ENCODE measurements around the gene ZNF512. TPM values are rescaled to one million over a fixed set of nuclear protein-coding genes. Genes with fewer than 3 reads are reported as not detected.

Gene ZNF512
- total RNA-seq, 4 donors from 2014 or later: 5.8 to 15.6 (median 8.4) TPM

GRCh38 chr2:27652341-27652740 lies 69.5 kb downstream of the ZNF512 start:
- Histone ChIP-seq H3K4me3 (no peak overlapping the region), H3K27ac (no peak overlapping the region), H3K9me3 (no peaks in the 10 kb centered on the region), H3K4me1 (no peaks in the 10 kb centered on the region), H3K27me3 (no peaks in the 10 kb centered on the region), H3K36me3 (peaks cover 4 to 95% of the 10 kb centered on the region in 2 donors)
- no peak for ATAC-seq
- in situ Hi-C loops (cut with MboI; ENCODE audit: low sequenced_read_pairs in 4 of 4) (no loop called here), intact Hi-C loops (cut with DNase I; ENCODE audit: low total_unique reads) (no loop called here)
- DNase-seq: no peak
- TF ChIP-seq CTCF (IDR thresholded peaks at IDR 0.05 in 4 of 5, conservative IDR thresholded peaks at IDR 0.05 in 1 of 5): no peak
- TF ChIP-seq POLR2A (IDR thresholded peaks at IDR 0.05): no peak

- no peaks in the 10 kb centered on the region for H3K9me3 ChIP-seq
- no peak for ATAC-seq
- TF ChIP-seq POLR2A (IDR thresholded peaks at IDR 0.05) (no peak), CTCF (IDR thresholded peaks at IDR 0.05 in 4 of 5, conservative IDR thresholded peaks at IDR 0.05 in 1 of 5) (no peak)
- intact Hi-C loops (cut with DNase I; ENCODE audit: low total_unique reads) (no loop called here), in situ Hi-C loops (cut with MboI; ENCODE audit: low sequenced_read_pairs in 4 of 4) (no loop called here)
- no peaks in the 10 kb centered on the region for H3K4me1 ChIP-seq
- no peak overlapping the region for H3K4me3 ChIP-seq
- no peak for DNase-seq
- H3K27ac ChIP-seq: no peak overlapping the region
- peaks cover 3 to 93% of the 10 kb centered on the region in 2 donors for H3K36me3 ChIP-seq
- H3K27me3 ChIP-seq: no peaks in the 10 kb centered on the region
These were observed 69.9 kb downstream of the ZNF512 start for GRCh38 chr2:27652790-27653189.

GRCh38 chr2:27653397-27653796 lies 70.6 kb downstream of the ZNF512 start:
- in situ Hi-C loops (cut with MboI; ENCODE audit: low sequenced_read_pairs in 4 of 4) (no loop called here), intact Hi-C loops (cut with DNase I; ENCODE audit: low total_unique reads) (no loop called here)
- Histone ChIP-seq H3K27me3 (no peaks in the 10 kb centered on the region), H3K27ac (no peak overlapping the region), H3K36me3 (peaks cover 0 to 89% of the 10 kb centered on the region in 2 donors), H3K4me1 (peaks cover 0 to 3% of the 10 kb centered on the region in 2 donors), H3K4me3 (no peak overlapping the region), H3K9me3 (no peaks in the 10 kb centered on the region)
- ATAC-seq (no peak), DNase-seq (no peak)
- TF ChIP-seq POLR2A (IDR thresholded peaks at IDR 0.05) (no peak), CTCF (IDR thresholded peaks at IDR 0.05 in 4 of 5, conservative IDR thresholded peaks at IDR 0.05 in 1 of 5) (no peak)

- peaks cover 3 to 83% of the 10 kb centered on the region in 2 donors for H3K36me3 ChIP-seq
- H3K4me1 ChIP-seq: peaks cover 0 to 6% of the 10 kb centered on the region in 2 donors
- intact Hi-C loops (cut with DNase I; ENCODE audit: low total_unique reads): no loop called here
- in situ Hi-C loops (cut with MboI; ENCODE audit: low sequenced_read_pairs in 4 of 4): no loop called here
- ATAC-seq: no peak
- no peaks in the 10 kb centered on the region for H3K27me3 ChIP-seq
- no peak for TF ChIP-seq POLR2A (IDR thresholded peaks at IDR 0.05)
- no peak for TF ChIP-seq CTCF (IDR thresholded peaks at IDR 0.05 in 4 of 5, conservative IDR thresholded peaks at IDR 0.05 in 1 of 5)
- H3K9me3 ChIP-seq: no peaks in the 10 kb centered on the region
- H3K27ac ChIP-seq: no peak overlapping the region
- no peak overlapping the region for H3K4me3 ChIP-seq
- no peak for DNase-seq
These were observed 72.5 kb downstream of the ZNF512 start for GRCh38 chr2:27655155-27655951.
